Activated T-cell treated with anti-CD3 and anti-CD28 coated beads for 4 hours (primary cell): ENCODE measurements around the gene C2orf92.

ENCODE experiments used
- DNase-seq: peaks from one replicate; pipeline ENCODE4 v3.0.0-alpha.2; 2020

The C2orf92 gene

DNA sequence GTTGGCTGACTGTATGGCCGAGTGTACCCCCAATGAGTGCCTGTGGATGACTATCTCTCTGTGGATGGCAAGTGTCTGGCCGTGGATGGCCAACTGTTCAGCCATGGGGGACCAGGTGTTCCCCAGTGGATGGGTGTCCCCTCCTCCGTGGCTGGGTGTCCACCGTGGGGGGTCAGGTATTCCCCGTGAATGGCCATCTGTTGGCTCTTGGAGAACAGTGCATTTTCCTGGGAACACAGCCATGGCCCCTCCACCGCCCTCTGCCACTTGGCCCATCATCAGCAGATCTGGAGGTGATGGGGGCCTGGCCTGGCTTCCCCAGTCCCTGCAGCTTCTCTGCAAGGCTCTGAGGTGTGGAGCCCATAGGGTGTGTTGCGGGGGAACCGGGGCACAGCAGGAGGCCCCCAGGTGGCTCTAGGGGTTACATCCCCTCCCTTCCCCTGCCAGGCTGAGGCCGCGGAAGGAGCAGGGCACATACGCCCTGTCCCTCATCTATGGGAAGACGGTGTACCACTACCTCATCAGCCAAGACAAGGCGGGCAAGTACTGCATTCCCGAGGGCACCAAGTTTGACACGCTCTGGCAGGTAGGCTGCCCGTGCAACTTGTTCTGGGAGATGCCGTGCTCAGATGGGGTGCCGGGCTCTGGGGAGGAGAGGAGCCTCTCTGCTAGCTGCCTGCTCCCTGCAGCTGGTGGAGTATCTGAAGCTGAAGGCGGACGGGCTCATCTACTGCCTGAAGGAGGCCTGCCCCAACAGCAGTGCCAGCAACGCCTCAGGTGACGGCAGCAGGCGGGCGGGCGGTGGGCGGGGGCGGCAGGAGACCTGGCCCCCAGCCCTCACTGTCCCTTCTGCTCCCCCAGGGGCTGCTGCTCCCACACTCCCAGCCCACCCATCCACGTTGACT is 63.2 kb downstream of the C2orf92 start:
- no peak for DNase-seq

DNA sequence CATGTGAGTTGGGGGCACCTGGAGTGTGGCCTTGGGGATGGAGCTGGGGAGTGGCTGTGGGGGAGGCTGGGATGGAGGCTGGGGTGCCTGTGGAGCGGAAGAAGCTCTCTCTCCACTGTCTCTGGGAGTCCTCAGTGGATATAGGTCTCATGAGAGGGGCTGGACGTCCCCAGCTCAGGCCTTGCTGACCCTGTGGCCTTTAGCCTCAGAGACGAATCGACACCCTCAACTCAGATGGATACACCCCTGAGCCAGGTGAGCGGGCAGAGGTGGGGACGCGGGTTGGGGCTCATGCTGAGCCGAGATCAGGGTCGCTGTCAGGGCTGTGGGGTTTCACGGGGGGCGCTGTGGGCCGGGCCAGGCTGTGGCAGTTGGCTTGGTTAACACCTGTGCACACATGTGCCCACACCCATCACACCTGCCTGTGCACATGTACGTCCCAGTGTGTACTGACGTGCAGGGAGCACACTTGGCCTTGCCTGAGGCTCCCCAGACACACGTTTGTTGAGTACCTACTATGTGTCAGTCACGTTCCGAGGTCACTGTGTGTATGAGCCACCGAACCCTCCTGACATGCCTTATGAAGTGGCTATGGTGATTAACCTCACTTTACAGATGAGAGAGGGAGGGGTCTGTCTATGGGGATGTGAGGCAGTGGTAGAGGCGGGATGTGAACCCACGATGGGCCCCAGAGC is 64.0 kb downstream of the C2orf92 start:
- no peak for DNase-seq

DNA sequence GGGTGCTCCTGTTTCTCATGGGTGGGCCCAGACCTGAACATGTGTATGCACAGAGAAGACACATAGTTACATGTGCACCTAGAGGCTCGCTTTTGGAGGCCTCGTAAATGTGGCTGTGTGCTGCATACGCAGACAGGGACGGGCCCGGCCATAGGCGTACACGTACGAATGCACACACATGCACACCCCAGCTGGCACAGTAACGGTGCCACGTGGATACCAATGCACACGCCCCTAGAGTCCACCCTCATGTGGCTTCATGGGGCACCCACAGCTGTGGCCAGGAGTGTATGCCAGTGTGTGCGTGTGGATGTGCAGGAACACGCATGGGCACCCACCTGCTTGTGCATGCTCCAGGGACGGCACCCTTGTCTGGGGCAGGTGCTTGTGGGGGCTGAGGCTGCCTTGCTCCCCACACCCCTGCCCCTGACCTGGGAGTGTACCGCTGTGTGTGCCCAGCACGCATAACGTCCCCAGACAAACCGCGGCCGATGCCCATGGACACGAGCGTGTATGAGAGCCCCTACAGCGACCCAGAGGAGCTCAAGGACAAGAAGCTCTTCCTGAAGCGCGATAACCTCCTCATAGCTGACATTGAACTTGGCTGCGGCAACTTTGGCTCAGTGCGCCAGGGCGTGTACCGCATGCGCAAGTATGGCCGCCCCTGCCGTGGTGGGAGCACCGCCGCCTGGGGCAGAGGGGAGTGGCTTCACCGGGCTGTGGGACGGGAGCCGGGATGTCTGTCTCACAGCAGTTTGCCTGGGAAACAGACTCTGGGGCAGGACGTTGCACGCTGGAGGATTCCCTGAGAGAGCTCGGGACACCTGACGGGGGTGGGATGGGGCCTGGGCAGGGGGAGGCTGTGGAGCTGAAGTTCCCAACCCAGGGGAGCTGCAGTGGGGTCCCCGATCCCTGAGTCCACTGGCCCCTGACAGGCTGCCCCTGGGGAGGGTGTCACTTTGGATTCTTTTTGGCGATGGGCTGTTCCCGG is 64.8 kb downstream of the C2orf92 start:
- DNase-seq = no peak

- no peak for DNase-seq
Observed at GRCh38 chr2:97735161-97735561, 65.6 kb downstream of the C2orf92 start.

GRCh38 chr2:97736185-97736584 is 66.7 kb downstream of the C2orf92 start:
- DNase-seq = no peak

DNA sequence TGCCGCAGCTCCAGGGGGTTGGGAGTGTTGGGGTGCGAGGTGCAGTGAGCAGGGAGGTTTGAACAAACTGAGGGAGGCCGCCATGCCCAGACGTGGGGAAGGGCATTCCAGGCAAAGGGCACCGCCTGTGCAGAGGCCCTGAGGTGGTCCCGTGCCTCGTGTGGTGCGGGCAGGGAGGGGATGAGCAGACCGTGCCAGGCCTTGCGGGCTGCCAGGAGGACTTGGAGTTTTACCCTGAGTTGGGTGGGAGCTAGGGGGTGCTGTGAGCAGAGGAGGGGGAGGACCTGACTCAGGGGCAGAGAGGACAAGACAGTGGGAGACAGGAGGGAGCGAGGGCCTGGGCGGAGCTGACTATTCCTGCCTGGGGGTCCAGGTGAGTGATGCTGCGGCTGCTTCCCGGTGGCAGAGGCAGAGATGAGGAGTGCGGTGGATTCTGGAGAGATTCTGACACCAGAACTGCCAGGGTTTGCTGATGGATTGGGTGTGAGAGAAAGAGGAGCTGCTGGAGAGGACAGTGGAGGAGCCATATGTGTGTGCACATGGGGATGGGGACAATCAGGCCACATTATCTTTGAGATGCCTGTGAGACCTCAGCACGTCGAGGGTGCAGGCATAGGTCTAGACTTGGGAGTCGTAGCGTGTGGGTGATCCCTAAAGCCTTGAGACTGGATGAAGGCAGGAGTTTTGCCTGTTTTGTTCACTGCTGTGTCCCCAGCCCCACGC is 67.3 kb downstream of the C2orf92 start:
- DNase-seq = no peak

DNA sequence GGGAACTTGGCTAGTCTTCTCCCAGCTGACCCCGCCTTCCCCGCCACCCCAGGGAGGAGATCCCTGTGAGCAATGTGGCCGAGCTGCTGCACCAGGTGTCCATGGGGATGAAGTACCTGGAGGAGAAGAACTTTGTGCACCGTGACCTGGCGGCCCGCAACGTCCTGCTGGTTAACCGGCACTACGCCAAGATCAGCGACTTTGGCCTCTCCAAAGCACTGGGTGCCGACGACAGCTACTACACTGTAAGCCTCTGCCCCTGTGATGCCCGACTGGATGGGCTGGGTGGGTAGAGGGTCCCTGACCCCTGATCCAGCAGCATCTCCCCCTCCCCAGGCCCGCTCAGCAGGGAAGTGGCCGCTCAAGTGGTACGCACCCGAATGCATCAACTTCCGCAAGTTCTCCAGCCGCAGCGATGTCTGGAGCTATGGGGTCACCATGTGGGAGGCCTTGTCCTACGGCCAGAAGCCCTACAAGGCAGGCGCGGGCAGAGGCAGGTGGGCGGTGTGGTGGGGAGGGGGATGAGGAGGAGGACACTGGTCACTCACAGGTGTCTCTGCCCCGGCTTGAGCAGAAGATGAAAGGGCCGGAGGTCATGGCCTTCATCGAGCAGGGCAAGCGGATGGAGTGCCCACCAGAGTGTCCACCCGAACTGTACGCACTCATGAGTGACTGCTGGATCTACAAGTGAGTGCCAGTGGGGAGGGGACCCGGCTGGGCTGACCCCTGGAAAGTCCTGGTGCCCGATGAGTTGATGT is 68.1 kb downstream of the C2orf92 start:
- no peak for DNase-seq

DNA sequence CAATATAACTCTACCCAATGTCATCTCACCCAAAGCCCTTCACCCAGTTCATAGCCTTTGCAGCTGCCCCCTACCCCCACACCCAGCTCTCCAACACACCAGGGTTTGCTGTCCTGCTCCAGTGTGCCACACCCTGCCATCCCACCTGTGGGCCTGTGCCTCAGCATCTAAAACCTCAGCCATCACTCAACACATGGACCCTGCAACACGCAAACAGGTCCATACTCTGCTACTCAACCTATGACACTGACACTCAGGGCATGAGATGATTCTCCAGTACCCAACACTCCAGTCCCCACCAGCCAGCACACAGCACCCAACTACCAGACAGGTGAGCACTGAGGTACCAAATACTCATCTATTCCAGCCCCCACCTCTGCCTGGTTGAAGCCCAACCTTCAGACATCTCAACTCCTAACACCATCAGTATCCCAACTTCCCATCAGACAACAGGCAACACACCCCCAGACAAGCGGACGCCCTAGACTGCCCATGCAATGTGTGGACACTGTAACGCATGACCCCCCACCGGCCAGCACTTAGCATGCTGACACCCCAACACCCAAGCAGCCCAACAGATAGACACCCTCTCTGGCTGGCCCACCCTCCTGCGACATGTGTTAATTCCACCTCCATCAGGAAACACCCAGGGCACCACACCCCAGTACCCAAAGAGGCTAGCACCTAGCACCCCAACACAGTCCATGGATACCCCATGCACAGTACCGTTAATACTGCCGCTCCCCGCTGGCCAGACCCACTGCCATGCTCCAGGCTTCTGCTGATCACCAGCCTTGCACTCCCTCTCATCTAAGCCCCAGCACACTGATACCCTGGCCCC is 68.9 kb downstream of the C2orf92 start:
- no peak for DNase-seq

- no peak for DNase-seq
Observed at GRCh38 chr2:97739020-97739892, 69.7 kb downstream of the C2orf92 start.

DNA sequence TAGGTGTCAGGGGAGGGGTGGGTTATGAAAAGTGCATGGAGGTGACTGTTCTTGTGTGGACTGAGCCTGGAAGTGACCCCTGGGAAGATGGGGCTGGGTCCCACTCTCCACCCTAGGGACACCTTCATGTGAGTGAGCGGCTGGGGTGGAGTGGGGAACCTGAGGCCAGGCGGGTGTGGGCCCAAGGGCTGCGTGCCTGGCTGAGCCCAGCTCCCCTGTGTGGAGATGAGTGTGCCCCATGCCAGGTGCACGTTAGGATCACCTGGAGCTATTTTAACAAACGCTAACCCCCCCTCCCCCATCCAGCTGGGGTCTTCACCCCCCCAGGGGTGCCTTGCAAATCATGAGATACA is 70.4 kb downstream of the C2orf92 start:
- DNase-seq = no peak

DNA sequence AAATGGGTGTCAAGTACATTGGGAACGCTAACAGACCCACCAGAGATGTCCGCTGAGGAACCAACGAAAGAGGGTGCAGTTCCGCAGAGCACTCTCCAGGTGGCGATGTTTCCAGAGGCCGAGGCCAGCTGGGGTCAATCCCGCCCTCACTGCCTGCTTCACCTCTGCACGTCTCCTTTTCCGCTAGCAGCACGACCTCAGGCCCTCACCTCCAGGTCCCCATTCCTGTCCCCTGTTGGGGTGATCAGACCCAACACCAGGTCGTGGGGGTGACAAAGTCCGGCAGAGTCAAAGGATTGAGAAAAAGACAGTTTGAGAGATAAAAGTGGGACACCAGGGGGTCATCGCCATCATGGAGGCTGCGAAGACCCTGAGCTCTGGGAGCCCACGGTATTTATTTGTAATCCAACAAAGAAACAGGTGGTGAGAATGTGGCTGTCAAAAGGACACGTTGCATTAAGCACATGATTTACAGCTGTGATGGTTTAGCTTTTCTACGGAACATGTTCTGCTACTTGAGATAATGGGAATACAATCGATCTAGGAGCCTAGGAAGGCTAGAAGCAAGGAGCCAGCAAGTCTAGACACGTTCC is 71.2 kb downstream of the C2orf92 start:
- DNase-seq = no peak

- no peak for DNase-seq
Observed at GRCh38 chr2:97741251-97741650, 71.7 kb downstream of the C2orf92 start.

DNA sequence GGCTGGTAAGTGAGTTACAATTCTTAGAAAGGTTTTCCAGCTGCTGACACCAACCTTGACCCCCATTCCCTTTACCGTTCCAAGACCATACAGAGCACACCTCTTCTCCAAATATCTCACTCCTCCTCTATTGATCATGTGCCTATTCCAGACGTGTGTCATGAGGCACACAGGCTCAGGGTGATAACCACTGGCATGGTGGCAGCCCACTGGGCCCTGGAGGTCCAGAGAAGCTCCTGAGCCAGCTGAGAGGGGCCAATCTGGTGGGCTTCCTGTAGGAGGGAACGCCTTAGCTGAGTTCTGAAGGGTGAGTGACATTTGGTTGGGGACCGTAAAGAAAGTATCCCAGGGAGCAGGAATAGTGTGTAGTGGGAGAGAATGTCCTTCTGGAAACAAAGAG is 72.2 kb downstream of the C2orf92 start:
- no peak for DNase-seq

- no peak for DNase-seq
Observed at GRCh38 chr2:97742381-97742847, 72.9 kb downstream of the C2orf92 start.

DNA sequence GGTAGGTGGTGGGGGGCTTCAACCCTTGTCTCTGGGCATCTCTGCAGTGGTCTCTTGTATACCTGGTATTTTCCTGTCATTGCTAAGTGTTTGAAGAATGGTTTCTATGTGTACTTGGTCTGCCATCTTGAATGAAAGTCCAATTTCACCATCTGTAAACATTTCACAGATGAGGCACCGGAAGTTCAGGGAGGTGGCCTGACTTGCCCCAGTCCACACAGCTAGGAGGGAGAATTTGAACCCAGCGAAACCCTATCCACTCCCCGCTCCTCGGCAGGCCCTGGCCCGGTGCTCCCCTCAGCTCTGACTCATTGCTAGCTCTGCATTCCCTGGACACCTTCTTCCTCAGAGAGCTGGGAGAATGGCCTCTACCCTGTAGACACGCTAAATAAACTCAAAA is 74.4 kb downstream of the C2orf92 start:
- DNase-seq = no peak

DNA sequence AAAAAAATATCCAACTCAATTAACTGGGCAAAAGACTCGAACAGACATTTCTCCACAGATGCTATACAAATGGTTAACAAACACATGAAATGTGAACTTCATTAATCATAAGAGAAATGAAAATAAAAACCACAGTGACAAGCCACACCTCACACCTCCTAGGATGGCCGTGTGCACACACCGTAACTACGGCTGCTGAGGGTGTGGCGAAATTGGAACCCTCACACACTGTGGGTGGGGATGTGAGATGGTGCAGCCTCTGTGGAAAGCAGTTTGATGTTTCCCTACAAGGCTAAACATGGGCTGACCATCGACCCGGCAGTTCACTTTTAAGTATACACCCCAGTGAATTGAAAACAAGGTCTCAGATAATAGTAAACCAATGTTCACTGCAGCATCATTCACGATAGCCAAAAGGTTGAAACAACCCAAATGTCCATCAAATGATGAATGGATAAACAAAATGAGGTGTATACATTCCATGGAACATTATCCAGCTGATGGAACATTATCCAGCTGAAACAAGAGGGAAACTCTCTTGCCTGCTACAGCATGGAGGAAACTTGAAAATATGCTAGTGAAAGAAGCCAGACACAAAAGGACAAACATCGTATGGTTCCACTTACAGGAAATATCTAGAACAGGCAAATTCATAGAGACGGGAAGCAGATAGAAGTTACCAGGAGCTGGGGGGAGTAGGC is 76.1 kb downstream of the C2orf92 start:
- no peak for DNase-seq

DNA sequence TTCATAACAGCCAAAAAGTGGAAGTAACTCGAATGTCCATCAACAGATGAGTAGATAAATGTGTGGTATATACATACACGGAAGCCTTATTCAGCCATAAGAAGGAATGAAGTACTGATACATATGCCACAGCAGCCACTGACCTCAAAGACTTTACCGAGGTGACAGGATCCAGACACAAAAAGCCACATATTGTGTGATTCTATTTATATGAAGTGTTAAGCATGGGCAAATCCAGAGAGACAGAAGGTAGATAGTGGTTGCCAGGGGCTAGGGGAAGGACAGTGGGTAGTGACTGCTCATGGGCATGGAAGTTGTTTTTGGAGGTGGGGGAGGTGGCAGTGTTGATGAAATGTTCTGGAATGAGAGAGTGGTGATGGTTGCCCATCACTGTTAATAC is 77.8 kb downstream of the C2orf92 start:
- no peak for DNase-seq

- no peak for DNase-seq
Observed at GRCh38 chr2:97747716-97748115, 78.2 kb downstream of the C2orf92 start.

DNA sequence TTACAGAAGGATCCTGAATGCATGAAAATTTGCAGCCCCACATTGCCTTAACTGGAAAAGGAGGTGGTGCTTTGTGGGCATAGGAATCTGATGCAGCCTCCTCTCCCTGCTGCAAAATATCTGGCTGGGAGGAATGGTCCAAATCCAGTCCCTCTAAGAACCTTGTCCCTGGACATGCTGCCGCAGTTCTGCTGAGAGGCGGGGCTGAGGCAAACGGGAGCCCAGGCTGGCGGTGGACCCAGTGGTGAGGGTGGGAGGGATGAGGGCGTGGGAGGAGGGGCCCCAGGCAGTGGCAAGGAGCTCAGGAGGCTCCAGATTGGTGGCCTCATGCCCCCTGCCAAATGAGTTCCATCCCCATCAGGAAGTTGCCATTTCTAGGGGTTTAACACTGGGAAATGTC is 80.1 kb downstream of the C2orf92 start:
- DNase-seq = no peak
